Neutrophil (primary cell): Measurements from ENCODE around the gene SPNS3.

Experiments used
- H3K27ac ChIP-seq: fragments of 200-600 bp; sonication (generic); 2 replicates; pipeline ENCODE4 v1.5.1; 2016; ENCODE audit warnings: mild to moderate bottlenecking, moderate library complexity
- H3K27me3 ChIP-seq: fragments of 200-600 bp; sonication (generic); 2 replicates; pipeline ENCODE4 v1.6.0; 2016; ENCODE audit warnings: mild to moderate bottlenecking
- H3K36me3 ChIP-seq: fragments of 200-600 bp; sonication (generic); 2 replicates; pipeline ENCODE4 v1.5.1; 2017
- H3K4me1 ChIP-seq, 2 experiments: fragments of 200-600 bp in 1 of 2; sonication (generic) in 1 of 2; 1 replicate in 1 of 2; 2 replicates in 1 of 2; pipeline versions ENCODE4 v1.5.1 to v1.6.1; 2013 to 2016; ENCODE audit warnings: low read depth in 1 of 2, low read length in 1 of 2, mild to moderate bottlenecking in 1 of 2, moderate library complexity in 1 of 2; ENCODE audit not compliant: control insufficient read depth in 1 of 2, insufficient read depth in 1 of 2
- H3K4me3 ChIP-seq, 2 experiments: fragments of 200-600 bp in 1 of 2; sonication (generic) in 1 of 2; 1 replicate in 1 of 2; 2 replicates in 1 of 2; pipeline ENCODE4 v1.5.1; 2013 to 2016; ENCODE audit warnings: low read depth in 1 of 2, low read length in 1 of 2, mild to moderate bottlenecking in 1 of 2, moderate library complexity in 1 of 2
- H3K9me3 ChIP-seq: fragments of 200-600 bp; sonication (generic); 2 replicates; pipeline ENCODE4 v1.5.1; 2016
- CTCF ChIP-seq: fragments of 200-600 bp; sonication (generic); IDR thresholded peaks from 2 replicates; pipeline ENCODE4 v1.5.1; 2016; ENCODE audit warnings: antibody characterized with exemption

The SPNS3 gene

DNA sequence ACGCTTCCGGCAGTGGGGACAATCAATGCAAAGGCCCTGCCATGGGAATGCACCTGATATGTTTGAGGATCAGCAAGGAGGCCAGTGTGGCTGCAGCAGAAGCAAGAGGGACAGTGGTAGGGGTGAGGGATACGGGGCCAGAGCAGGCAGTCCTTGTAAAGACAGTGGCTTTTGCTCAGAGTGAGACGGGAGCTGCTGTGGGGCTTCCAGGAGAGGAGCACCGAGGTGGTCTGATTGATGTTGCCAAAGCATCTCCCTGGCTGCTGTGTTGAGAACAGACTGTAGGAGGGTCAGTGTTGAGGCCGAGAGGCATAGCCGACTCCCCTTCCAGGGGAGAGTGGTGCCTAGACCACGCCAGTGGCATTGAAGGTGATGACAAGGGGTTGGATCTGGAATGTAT is 53.6 kb downstream of the SPNS3 start:
- Histone ChIP-seq H3K4me3 (no peak overlapping the region), H3K4me1 (peaks cover 48 to 65% of the 10 kb centered on the region in 2 experiments), H3K9me3 (no peaks in the 10 kb centered on the region), H3K27ac (no peak overlapping the region), H3K27me3 (no peaks in the 10 kb centered on the region), H3K36me3 (no peaks in the 10 kb centered on the region)
- no peak for TF ChIP-seq CTCF

GRCh38 chr17:4487820-4488716 is 54.3 kb downstream of the SPNS3 start:
- Histone ChIP-seq H3K27ac (no peak overlapping the region), H3K4me1 (peaks cover 50 to 67% of the 10 kb centered on the region in 2 experiments), H3K27me3 (no peaks in the 10 kb centered on the region), H3K36me3 (no peaks in the 10 kb centered on the region), H3K9me3 (no peaks in the 10 kb centered on the region), H3K4me3 (no peak overlapping the region)
- TF ChIP-seq CTCF, result no peak

DNA sequence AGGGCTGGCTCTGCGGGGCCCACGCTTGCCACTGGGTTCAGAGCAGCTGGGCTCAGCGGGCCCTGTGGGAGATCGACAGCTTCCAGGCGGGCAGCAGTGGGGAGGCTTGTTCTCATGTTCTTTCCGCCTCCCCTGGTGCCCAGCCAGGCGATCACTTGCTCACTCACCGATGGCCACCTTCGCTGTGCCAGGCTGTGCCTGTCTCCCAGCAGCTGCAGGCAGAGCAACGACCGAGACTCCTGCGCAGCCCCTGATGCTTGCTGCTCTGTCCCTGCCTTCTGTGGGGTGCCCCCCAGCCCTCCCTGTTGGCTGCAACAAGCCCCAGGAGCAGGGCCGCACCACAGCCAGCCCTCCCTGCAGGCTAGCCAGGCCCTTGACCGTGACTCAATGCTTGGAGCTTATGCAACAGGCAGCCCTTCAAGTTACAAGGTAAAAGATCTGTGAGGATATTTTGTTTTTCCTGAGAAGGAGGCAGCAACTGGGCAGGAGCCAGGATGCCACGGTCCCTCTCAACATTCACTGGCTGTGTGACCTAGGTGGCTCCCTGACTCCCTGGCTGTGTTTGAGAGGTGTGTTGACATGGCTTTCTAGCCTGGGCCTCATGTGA is 55.4 kb downstream of the SPNS3 start:
- no peak overlapping the region for H3K4me3 ChIP-seq
- H3K27me3 ChIP-seq, result no peaks in the 10 kb centered on the region
- peaks cover 47 to 61% of the 10 kb centered on the region in 2 experiments for H3K4me1 ChIP-seq
- H3K9me3 ChIP-seq, result no peaks in the 10 kb centered on the region
- TF ChIP-seq CTCF, result no peak
- no peak overlapping the region for H3K27ac ChIP-seq
- H3K36me3 ChIP-seq, result no peaks in the 10 kb centered on the region

GRCh38 chr17:4490109-4490591 is 56.4 kb downstream of the SPNS3 start:
- H3K27me3 ChIP-seq, result no peaks in the 10 kb centered on the region
- no peaks in the 10 kb centered on the region for H3K36me3 ChIP-seq
- no peaks in the 10 kb centered on the region for H3K9me3 ChIP-seq
- peaks cover 40 to 55% of the 10 kb centered on the region in 2 experiments for H3K4me1 ChIP-seq
- H3K4me3 ChIP-seq, result no peak overlapping the region
- no peak for TF ChIP-seq CTCF
- no peak overlapping the region for H3K27ac ChIP-seq

DNA sequence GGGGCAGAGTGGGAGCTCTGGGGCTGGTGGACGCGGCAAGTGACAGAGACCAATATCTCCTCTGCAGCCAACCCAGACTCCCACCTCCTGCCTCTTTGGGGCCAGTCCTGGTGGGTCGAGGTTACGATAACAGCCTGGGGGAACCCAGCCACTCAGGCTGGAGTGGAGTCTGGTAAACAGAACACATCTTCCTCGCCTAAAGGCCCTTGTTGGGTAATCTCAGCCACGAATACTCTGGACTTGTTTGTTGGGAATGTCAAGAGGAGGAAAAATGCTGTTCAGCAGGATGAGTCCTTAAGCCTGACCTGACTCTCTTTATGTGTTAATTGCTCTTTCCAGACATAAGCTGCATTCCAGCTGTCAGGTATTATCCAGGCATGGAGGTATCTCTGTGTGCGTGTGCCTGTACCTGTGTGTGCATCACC is 56.9 kb downstream of the SPNS3 start:
- Histone ChIP-seq H3K9me3 (no peaks in the 10 kb centered on the region), H3K27me3 (no peaks in the 10 kb centered on the region), H3K4me3 (no peak overlapping the region), H3K27ac (no peak overlapping the region), H3K36me3 (no peaks in the 10 kb centered on the region), H3K4me1 (peaks cover 37 to 51% of the 10 kb centered on the region in 2 experiments)
- TF ChIP-seq CTCF, result no peak
